DOHH2 (cell line): ENCODE measurements around the gene AKAP13.

Source experiments
- H3F3A ChIP-seq: fragments of 200-600 bp; sonication (generic), shearing (Covaris generic); 2 replicates; pipeline ENCODE4 v1.6.0; 2016; ENCODE audit warnings: antibody characterized with exemption, mild to moderate bottlenecking; ENCODE audit not compliant: control insufficient read depth, insufficient read depth
- H3K27ac ChIP-seq: fragments of 200-600 bp; sonication (generic); 2 replicates; pipeline ENCODE4 v1.5.1; 2014; ENCODE audit warnings: low read depth, mild to moderate bottlenecking, low read length, moderate library complexity
- H3K27me3 ChIP-seq: fragments of 200-600 bp; sonication (generic); 2 replicates; pipeline ENCODE4 v1.6.1; 2014; ENCODE audit warnings: mild to moderate bottlenecking, low read length, mixed read lengths; ENCODE audit not compliant: control insufficient read depth
- H3K36me3 ChIP-seq: fragments of 200-600 bp; sonication (generic); 2 replicates; pipeline ENCODE4 v1.6.1; 2014; ENCODE audit warnings: mild to moderate bottlenecking, low read length, moderate library complexity, mixed read lengths; ENCODE audit not compliant: control insufficient read depth
- H3K4me1 ChIP-seq: fragments of 200-600 bp; sonication (generic); 2 replicates; pipeline ENCODE4 v1.6.1; 2014; ENCODE audit warnings: mild to moderate bottlenecking, low read length, mixed read lengths; ENCODE audit not compliant: control insufficient read depth
- H3K4me2 ChIP-seq: fragments of 200-600 bp; sonication (generic); 2 replicates; pipeline ENCODE4 v1.6.0; 2014; ENCODE audit warnings: mild to moderate bottlenecking, low read length, moderate library complexity
- H3K4me3 ChIP-seq: fragments of 200-600 bp; sonication (generic); 2 replicates; pipeline ENCODE4 v1.5.1; 2014; ENCODE audit warnings: mild to moderate bottlenecking, low read length, mixed read lengths
- H3K79me2 ChIP-seq: fragments of 200-600 bp; sonication (generic); 2 replicates; pipeline ENCODE4 v1.6.1; 2014; ENCODE audit warnings: mild to moderate bottlenecking, low read length, mixed read lengths; ENCODE audit not compliant: control insufficient read depth
- H3K9me2 ChIP-seq: fragments of 200-600 bp; sonication (generic); replicated peaks from 2 replicates; pipeline ENCODE4 v1.6.1; 2014; ENCODE audit warnings: mild to moderate bottlenecking, low read length, mixed read lengths; ENCODE audit not compliant: control insufficient read depth
- H3K9me3 ChIP-seq: fragments of 200-600 bp; sonication (generic); 2 replicates; pipeline ENCODE4 v1.6.1; 2014; ENCODE audit warnings: antibody characterized with exemption, low read length, mixed read lengths; ENCODE audit not compliant: control insufficient read depth, insufficient read depth
- H4K20me1 ChIP-seq: fragments of 200-600 bp; sonication (generic); 2 replicates; pipeline ENCODE4 v1.6.0; 2014; ENCODE audit warnings: low read depth, mild to moderate bottlenecking, antibody characterized with exemption, low read length, moderate library complexity; ENCODE audit not compliant: control insufficient read depth, insufficient read depth
- EZH2phosphoT487 ChIP-seq: fragments of 200-600 bp; sonication (generic); IDR thresholded peaks from 2 replicates; pipeline ENCODE4 v1.6.1; 2017; ENCODE audit warnings: borderline replicate concordance, mild to moderate bottlenecking, antibody characterized with exemption, low read length, moderate library complexity, mixed read lengths
- TF ChIP-seq, protein P1 (sequence below): fragments of 200-600 bp; sonication (generic); IDR thresholded peaks from one replicate; pipeline ENCODE4 v1.5.1; 2014; ENCODE audit warnings: antibody characterized with exemption, mild to moderate bottlenecking, low read depth, low read length; ENCODE audit not compliant: poor library complexity, severe bottlenecking

The AKAP13 gene

DNA sequence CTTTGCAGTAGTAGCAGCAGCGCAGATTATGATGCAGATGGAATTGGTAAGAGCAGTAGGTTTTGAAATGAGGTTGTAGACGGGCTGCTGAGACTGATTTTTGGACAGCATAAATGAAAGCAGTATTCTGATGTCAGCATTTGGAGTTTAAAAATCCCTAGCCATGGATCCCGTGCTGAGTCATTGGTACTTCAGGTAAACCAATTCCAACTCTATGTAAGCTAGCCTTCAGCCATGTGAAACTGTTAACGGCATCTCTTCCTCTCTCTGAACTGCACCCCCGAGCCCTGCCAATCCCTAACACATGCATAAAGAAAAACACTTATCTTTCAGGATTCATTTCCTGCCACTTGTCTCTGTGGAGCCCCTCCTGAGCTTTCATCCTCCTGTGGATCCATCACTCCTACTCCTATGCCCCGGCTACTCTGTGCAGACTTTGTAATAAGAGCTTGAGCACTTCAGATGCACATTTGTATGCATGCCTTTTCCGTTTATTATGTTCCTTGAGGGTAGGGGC is 119.0 kb downstream of the AKAP13 start:
- no peaks in the 10 kb centered on the region for H3K9me2 ChIP-seq
- no peak overlapping the region for H3K4me3 ChIP-seq
- H3K36me3 ChIP-seq, result peaks cover 3% of the 10 kb centered on the region; the same call in 1 of the 2 replicates
- H3K79me2 ChIP-seq, result peaks cover 97% of the 10 kb centered on the region
- TF ChIP-seq, protein P1, sequence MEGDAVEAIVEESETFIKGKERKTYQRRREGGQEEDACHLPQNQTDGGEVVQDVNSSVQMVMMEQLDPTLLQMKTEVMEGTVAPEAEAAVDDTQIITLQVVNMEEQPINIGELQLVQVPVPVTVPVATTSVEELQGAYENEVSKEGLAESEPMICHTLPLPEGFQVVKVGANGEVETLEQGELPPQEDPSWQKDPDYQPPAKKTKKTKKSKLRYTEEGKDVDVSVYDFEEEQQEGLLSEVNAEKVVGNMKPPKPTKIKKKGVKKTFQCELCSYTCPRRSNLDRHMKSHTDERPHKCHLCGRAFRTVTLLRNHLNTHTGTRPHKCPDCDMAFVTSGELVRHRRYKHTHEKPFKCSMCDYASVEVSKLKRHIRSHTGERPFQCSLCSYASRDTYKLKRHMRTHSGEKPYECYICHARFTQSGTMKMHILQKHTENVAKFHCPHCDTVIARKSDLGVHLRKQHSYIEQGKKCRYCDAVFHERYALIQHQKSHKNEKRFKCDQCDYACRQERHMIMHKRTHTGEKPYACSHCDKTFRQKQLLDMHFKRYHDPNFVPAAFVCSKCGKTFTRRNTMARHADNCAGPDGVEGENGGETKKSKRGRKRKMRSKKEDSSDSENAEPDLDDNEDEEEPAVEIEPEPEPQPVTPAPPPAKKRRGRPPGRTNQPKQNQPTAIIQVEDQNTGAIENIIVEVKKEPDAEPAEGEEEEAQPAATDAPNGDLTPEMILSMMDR, result no peak
- no peak for TF ChIP-seq EZH2phosphoT487
- H3K27me3 ChIP-seq, result no peaks in the 10 kb centered on the region
- no peak overlapping the region for H3K4me2 ChIP-seq
- H3F3A ChIP-seq, result peaks cover 11% of the 10 kb centered on the region; the same call in 1 of the 2 replicates
- no peak overlapping the region for H3K27ac ChIP-seq
- H3K4me1 ChIP-seq, result peaks cover 31% of the 10 kb centered on the region
- peaks cover 21% of the 10 kb centered on the region for H4K20me1 ChIP-seq
- no peaks in the 10 kb centered on the region for H3K9me3 ChIP-seq

DNA sequence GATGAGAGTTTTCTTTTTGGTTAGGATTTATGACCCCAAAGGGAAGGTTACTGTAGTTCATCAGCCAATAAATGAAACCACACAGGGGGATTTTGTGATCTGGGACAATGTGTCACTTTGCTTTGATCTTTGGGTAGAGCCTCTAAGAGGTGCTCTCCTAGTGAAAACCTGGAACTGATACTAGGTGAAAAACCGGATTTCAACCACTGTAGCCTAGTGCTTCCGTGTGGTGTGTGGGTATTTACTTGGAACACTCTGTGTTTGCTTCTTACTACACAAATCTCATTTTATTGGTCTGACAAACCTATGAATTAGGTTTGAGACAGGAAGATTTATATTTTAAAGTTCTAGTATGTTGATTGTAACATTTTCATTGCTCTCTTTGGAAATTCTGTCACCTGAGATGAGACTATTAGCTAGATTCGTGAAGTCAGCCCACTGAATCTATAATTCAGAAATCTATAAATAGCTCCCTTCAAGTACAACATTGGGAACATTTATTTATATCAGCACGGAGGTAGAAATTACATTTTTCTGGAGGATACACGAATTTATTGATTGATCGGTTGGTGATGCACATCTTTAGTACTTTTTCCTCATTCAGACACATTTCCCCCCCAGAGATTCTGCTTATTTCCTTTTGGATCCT is 119.8 kb downstream of the AKAP13 start:
- H3K9me2 ChIP-seq, result no peaks in the 10 kb centered on the region
- H3K27me3 ChIP-seq, result no peaks in the 10 kb centered on the region
- H3K4me1 ChIP-seq, result peaks cover 29% of the 10 kb centered on the region
- H3K79me2 ChIP-seq, result peaks cover 97% of the 10 kb centered on the region
- no peak overlapping the region for H3K4me2 ChIP-seq
- H3K9me3 ChIP-seq, result no peaks in the 10 kb centered on the region
- H3K36me3 ChIP-seq, result peaks cover 3% of the 10 kb centered on the region; the same call in 1 of the 2 replicates
- H4K20me1 ChIP-seq, result peaks cover 17% of the 10 kb centered on the region
- no peak overlapping the region for H3K27ac ChIP-seq
- no peak overlapping the region for H3K4me3 ChIP-seq
- TF ChIP-seq, protein P1, result no peak
- no peak for TF ChIP-seq EZH2phosphoT487
- peaks cover 13% of the 10 kb centered on the region; the same call in 1 of the 2 replicates for H3F3A ChIP-seq

- H3K4me3 ChIP-seq, result no peak overlapping the region
- H3K27ac ChIP-seq, result no peak overlapping the region
- peaks cover 13% of the 10 kb centered on the region; the same call in 1 of the 2 replicates for H3F3A ChIP-seq
- H3K36me3 ChIP-seq, result no peaks in the 10 kb centered on the region
- H3K27me3 ChIP-seq, result no peaks in the 10 kb centered on the region
- H3K4me2 ChIP-seq, result no peak overlapping the region
- H3K79me2 ChIP-seq, result peaks cover 97% of the 10 kb centered on the region
- peaks cover 26% of the 10 kb centered on the region for H3K4me1 ChIP-seq
- H4K20me1 ChIP-seq, result peaks cover 14% of the 10 kb centered on the region; the same call in 1 of the 2 replicates
- H3K9me2 ChIP-seq, result no peaks in the 10 kb centered on the region
- H3K9me3 ChIP-seq, result no peaks in the 10 kb centered on the region
- no peak for TF ChIP-seq EZH2phosphoT487
- TF ChIP-seq, protein P1, result no peak
These were observed 120.3 kb downstream of the AKAP13 start for GRCh38 chr15:85500729-85501128.
